Lower leg skin (tissue), 3 donors: ENCODE data around the gene CASP5.

Experiments used
- POLR2A ChIP-seq, 2 donors: fragments of 450-650 bp; IDR thresholded peaks; one replicate each; pipeline ENCODE4 v1.6.1; 2016 to 2017; ENCODE audit warnings: antibody characterized with exemption in 2 of 2, mild to moderate bottlenecking in 1 of 2, moderate library complexity in 1 of 2
- TF ChIP-seq, protein P1 (sequence below), 3 donors: fragments of 450-650 bp; IDR thresholded peaks; one replicate each; pipeline ENCODE4 v1.5.1; 2016; ENCODE audit warnings: antibody characterized with exemption in 3 of 3, mild to moderate bottlenecking in 3 of 3, moderate library complexity in 2 of 3

DNA sequence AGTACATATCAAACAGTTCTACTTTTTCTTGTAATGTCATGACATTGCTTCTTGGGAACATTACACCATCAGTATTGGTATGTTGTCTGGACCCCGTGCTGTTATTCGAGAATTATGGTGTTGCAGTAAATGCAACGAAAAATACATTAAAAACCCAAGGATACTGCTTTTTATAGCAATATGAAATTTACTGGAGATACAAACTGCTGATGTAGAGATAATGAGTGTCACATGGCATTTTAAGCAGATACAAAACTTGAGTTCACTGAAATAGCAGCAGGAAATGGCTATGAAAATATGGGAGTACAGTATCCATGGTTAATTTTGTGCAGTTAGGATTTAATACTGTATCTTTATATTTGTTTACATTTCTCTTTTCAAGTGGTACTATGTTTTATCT lies 29.5 kb upstream of the CASP5 start:
- TF ChIP-seq, protein P1, sequence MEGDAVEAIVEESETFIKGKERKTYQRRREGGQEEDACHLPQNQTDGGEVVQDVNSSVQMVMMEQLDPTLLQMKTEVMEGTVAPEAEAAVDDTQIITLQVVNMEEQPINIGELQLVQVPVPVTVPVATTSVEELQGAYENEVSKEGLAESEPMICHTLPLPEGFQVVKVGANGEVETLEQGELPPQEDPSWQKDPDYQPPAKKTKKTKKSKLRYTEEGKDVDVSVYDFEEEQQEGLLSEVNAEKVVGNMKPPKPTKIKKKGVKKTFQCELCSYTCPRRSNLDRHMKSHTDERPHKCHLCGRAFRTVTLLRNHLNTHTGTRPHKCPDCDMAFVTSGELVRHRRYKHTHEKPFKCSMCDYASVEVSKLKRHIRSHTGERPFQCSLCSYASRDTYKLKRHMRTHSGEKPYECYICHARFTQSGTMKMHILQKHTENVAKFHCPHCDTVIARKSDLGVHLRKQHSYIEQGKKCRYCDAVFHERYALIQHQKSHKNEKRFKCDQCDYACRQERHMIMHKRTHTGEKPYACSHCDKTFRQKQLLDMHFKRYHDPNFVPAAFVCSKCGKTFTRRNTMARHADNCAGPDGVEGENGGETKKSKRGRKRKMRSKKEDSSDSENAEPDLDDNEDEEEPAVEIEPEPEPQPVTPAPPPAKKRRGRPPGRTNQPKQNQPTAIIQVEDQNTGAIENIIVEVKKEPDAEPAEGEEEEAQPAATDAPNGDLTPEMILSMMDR (IDR thresholded peaks at IDR 0.05), result no peak
- TF ChIP-seq POLR2A (IDR thresholded peaks at IDR 0.05), result no peak
